HG03159 (cell line): ENCODE measurements around the gene DTD1.
"Not testable (repeated sequence)": the region's sequence is repeated elsewhere in the genome, so short reads cannot be mapped to it uniquely, and the experiment has no call there.

Experiments
- ATAC-seq: cut with Tn5 transposase; IDR thresholded peaks from one replicate; pipeline ENCODE4 v1.9.1; 2021; ENCODE audit warnings: mild to moderate bottlenecking, moderate library complexity; ENCODE audit not compliant: unreplicated experiment

The DTD1 gene

DNA sequence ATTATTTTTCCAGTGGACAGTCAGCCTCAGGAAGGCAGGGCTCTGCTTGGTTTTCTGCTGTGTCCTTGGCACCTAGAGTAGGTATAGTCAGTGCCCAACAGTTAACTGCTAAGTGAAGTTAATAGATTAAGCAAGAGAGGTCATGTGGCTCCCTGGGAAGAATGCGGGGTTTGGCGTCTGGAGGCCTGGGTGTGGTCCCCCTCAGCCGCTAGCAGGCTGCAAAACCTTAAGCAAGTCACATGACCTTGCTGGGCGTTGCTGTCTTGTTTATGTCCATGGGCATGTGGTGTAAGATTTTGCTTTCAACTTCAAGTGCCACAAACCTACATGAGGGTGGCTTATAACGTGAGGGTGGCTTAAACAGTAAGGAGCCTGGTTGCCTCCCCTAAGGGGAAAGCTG lies 150.2 kb downstream of the DTD1 start:
- ATAC-seq, result no peak

GRCh38 chr20:18738888-18739287 lies 151.0 kb downstream of the DTD1 start:
- ATAC-seq, result no peak

DNA sequence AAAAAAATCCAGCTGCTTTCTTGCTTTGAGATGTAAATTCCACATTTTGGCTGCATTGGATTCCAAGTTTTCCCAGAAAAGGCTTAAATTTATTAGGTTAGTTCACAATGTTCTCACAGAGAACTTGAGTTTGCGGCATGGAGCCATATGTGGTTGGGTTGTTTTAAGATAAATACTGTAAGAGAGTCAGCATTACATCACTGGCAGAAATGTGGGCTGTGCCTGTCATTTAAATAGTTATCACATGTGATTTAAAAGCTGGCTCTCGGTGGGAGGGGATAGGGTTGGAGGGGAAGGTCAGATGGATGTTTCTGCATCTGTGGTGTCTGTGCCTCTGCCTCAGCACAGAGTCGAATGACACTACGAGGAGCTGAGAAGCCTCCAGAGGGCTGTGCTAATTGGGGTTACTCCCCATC lies 151.9 kb downstream of the DTD1 start:
- no peak for ATAC-seq

GRCh38 chr20:18740726-18741125 lies 152.9 kb downstream of the DTD1 start:
- ATAC-seq, result no peak

DNA sequence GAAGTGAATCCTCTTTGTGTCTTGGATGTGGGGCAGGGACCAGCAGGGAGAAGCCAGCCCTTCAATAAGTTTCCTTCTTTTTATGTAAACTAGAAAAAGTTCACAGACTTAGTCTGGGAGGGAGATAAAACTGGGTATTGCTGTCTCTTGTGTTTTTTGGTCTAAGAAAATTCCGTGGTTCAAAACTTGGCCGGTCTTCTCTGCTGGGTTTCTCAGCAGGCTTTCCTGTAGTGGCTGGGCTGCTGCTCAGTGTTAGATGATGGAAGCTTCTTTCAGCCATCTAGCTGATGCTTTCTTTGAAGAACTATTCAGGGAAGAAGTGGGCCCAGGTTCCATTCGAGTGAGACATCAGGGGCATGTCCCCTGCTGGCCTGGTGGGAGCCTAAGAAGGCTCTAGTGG lies 155.0 kb downstream of the DTD1 start:
- ATAC-seq, result no peak

DNA sequence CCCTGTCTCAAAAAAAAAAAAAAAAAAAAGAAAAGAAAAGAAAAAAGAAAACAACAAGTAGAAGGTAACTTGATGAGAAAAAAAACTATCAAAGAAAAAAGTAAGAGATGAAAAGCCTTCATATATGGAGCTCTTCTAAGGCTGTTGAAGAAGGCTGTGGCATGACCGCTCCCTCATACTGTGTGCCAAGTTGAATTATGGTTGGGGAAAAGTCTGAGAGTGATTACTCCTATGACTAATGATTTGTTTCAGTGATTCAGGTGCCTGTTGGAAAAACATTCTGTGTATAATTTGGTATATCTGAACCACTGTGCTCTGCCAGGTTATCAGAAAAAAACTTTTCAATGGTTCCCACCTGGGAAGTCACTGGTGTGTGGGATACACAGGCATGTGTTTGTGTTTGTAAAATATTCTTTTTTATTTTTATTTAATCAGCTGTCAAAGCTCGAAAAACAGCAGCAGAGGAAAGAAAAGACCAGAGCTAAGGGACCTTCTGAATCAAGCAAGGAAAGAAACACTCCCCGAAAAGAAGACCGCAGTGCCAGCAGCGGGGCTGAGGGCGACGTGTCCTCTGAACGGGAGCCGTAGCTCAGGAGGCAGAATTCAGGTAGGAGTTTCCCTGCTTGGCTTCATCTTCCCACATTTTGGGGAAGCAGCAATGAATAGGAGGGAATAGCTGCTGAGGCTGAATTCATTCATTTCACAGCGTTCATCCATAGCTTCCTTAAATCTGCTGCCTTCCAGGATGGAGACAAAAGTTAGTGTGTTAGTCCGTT lies 156.0 kb downstream of the DTD1 start:
- ATAC-seq, result no peak

DNA sequence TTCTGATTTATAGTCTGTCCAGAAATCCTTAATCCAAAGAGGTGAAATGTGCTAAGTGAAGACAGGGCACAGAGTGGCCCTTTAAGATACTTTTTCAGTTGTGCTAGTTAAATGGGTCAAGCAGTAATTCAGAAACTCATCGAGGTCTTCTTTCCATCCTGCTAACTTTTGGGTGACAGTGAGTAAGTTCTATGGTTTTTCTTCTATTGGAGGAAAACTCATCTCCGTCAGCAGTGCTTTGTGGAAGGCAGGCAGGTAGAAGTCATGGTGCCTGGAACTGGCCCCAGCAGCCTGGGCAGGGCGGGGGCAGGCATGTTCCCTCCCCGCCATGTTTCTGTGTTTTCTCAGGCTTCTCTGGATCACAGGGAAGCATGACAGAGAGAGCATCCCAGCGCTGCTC lies 159.2 kb downstream of the DTD1 start:
- ATAC-seq, result no peak

DNA sequence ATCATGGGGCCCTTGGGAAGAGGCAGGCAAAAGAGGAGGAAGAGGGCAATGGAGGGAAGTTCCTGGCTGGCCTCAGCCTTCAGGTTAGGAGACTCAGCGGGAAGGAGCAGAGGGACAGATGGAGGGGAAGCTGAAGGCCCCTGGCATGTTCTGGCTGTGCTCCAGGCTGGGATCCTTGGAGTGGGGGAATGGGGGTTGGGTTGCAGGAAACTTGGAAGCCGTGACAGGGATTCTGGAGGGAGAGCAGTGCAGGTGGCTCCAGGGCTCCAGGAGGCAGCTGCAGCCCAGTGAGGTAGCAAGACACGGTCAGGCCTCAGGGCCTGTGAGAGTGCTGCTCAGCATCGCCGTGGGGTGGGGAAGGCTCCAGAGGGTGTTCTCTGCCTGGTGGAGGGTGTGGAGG lies 161.1 kb downstream of the DTD1 start:
- no peak for ATAC-seq

- ATAC-seq, result no peak
Observed at GRCh38 chr20:18749528-18749927, 161.7 kb downstream of the DTD1 start.

DNA sequence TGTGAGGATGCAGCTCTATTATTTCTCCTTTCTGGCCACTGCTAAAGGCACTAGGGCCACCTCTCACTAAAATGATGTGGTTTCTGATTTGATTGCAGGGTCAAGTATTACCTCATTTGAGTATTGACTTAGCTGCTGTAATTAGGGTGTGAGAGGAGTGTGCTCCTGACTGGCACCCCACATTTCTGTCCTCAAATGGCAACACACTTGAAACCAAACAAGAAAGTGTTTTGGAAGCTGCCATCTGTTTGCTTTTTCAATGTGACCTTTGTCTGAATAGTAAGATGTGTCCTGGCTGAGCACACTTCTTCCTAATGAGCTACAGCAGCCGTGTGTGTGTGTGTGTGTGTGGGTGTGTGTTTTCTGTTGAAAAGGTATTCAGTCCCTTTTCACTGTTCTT lies 162.9 kb downstream of the DTD1 start:
- no peak for ATAC-seq

DNA sequence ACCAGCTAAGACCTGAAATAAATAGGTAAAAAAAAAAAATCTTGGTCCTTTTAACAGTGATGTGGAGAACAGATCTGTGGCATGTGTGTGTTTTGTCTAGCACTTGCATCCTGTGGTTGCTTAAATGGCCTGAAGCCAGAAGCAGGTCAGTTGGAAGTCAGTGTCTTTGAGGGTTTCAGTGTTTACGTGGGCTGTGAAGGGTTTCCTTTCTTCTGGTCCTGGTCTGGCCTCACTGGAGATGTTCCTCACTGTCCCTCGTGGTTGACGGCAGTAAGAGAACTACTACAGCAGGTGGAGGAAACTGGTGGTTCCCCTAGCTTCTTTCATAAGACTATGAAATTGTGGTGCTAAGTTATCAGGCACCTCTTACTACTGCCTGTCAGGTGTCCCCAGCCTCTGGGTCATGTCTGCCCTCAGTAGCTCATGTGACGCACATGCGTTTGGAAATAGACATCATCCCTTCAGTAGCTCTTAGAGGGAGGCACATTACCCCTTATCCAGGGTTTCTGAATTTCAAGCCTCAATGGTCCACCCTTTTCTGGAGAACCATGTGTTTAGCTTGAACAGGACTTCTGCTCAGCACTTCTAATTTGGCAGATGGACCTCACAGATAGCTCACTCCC lies 166.3 kb downstream of the DTD1 start:
- ATAC-seq, result peak; percentile 100

DNA sequence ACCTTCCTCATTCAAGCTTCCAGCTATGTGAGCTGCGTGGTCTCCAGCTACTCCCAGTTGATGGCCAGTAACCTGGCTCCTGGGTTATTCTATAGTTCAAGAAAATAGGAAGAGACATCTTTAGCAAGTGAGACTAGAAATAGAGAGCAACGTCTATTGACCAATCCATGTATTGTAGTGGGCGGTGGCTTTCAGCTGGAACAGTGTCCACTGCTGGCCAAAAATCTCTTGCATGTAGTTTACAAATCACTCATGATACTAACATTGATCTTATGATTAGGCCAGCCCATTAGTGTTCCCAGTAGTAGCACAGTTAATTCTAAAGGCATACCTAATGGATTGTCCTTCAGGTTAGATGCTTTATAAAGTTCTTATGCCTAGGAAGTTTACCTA lies 166.8 kb downstream of the DTD1 start:
- ATAC-seq, result no peak

GRCh38 chr20:18760852-18761251 lies 173.0 kb downstream of the DTD1 start:
- not testable (repeated sequence) for ATAC-seq

- no peak for ATAC-seq
Observed at GRCh38 chr20:18767676-18768075, 179.8 kb downstream of the DTD1 start.

GRCh38 chr20:18773566-18773965 lies 185.7 kb downstream of the DTD1 start:
- no peak for ATAC-seq

DNA sequence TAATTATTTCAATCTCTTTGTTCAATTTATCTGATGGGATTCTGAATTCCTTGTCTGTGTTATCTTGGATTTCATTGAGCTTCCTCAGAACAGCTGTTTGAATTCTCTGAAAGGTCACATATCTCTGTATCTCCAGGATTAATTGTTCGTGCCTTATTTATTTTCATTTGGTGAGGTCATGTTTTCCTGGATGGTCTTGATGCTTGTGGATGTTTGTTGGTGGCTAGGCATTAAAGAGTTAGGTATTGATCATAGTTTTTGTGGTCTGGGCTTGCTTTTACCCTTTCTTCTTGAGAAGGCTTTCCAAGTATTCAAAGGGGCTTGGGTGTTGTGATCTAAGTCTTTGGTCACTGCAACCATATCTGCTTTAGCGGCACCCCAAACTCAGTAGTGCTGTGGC lies 186.4 kb downstream of the DTD1 start:
- no peak for ATAC-seq

- ATAC-seq, result no peak
Observed at GRCh38 chr20:18775633-18776032, 187.8 kb downstream of the DTD1 start.

DNA sequence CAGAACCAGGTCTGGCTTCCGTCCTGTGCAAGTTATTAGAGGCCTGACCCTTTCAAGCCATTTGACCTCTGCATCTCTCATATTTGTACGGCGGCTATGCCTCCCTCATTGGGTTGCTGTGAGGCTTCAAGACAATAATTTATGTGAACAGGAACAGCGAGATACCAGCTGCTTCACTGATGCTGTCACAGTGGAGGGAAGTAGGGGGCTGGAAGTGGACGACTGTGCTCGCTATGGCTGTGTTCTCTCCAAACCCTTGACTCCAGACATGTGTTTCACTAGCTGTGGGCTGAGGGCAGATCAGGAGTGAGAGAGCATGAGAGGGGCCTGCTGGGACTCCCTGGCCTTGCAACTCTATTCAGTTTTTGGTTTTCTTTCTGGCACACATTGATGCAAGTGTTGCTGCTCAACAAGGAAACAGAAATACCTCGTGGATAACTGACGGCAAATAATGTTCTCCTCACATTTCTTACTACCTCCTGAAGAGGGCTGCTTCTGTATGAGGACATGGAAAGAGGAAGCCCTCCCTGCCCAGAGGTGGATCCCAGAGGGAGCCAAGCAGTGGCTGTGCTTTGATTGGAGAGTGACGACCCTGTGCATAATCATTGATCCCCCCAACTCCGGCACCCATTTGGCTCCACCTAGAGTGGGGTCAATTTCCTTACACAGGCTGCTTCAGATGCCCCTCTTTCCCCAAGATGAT lies 191.0 kb downstream of the DTD1 start:
- no peak for ATAC-seq

- no peak for ATAC-seq
Observed at GRCh38 chr20:18780385-18781130, 192.7 kb downstream of the DTD1 start.

DNA sequence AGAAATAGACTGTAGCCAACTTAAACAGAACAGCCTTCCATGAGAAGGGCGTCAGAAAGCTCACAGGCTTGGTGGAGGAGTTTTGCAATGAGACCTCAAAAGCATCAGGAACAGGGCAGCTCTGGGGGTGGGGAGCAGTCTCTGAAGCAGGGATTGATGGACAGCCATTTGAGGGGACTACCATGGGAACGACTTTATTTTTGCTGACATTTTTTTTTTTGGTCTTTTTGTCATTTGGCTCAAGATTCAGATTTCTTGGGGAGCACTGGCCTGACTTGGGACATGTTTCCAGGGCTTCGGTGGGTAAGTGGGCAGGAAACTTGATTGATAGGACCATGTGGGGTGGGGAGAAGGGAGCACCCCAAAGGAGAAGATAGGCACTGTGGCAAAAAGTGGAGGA lies 193.7 kb downstream of the DTD1 start:
- no peak for ATAC-seq

DNA sequence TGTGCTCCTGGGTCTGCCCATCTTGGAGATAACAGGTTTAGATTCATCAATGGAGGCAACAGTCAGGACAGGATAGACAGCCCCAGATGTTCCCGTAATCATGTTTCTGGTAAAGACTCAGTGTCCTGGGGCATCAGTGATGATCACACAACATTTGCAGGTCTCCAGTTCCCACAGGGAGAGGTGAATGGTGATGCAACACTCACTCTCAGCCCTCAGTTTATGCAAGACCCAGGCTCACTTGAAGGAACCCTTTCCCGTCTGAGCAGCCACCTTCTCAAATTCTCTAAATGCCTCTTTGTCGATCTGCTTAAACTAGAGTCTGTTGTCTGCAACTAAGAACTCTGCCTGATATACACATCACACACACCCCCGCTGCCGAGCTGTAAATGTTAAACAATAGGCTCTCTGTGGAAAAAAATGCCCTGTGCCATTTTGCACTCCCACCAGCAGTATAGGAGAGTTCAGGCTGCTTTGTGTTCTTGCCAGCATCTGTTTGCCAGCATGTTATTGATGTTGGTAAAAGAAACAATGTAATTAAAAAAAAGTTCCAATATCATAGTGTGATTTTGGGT lies 195.6 kb downstream of the DTD1 start:
- no peak for ATAC-seq
